Activated naive CD8-positive, alpha-beta T cell treated with anti-CD3 and anti-CD28 coated beads for 36 hours (primary cell): ENCODE results near the gene PIGS. TPM values are rescaled to one million over a fixed set of nuclear protein-coding genes. Genes with fewer than 3 reads are reported as not detected.
A peak's percentile ranks its signal among the peaks of the same experiment; 100 is the strongest.

Source experiments
- DNase-seq: peaks from one replicate; pipeline ENCODE4 v3.0.0; 2021
- H3K27ac Mint-ChIP-seq: one replicate; pipeline ENCODE4 v1.8.0; 2022; ENCODE audit warnings: mild to moderate bottlenecking, moderate library complexity, mixed read lengths
- H3K27me3 Mint-ChIP-seq: one replicate; pipeline ENCODE4 v1.8.0; 2022; ENCODE audit warnings: mild to moderate bottlenecking, mixed read lengths
- H3K36me3 Mint-ChIP-seq: one replicate; pipeline ENCODE4 v1.8.0; 2021; ENCODE audit warnings: mild to moderate bottlenecking, mixed read lengths
- H3K4me1 Mint-ChIP-seq: one replicate; pipeline ENCODE4 v1.8.0; 2021; ENCODE audit warnings: mixed read lengths
- H3K4me3 Mint-ChIP-seq: one replicate; pipeline ENCODE4 v1.8.0; 2022; ENCODE audit warnings: mild to moderate bottlenecking, moderate library complexity, mixed read lengths
- H3K9me3 Mint-ChIP-seq: one replicate; pipeline ENCODE4 v1.8.0; 2022; ENCODE audit warnings: mixed read lengths
- total RNA-seq, 2 experiments: library from RNA; stranded (reverse); gene quantifications; one replicate each; pipeline ENCODE4 v1.2.3, GENCODE V29; 2021

The PIGS gene
- total RNA-seq, 2 experiments from 2014 or later, result 41.5 to 42.5 TPM

DNA sequence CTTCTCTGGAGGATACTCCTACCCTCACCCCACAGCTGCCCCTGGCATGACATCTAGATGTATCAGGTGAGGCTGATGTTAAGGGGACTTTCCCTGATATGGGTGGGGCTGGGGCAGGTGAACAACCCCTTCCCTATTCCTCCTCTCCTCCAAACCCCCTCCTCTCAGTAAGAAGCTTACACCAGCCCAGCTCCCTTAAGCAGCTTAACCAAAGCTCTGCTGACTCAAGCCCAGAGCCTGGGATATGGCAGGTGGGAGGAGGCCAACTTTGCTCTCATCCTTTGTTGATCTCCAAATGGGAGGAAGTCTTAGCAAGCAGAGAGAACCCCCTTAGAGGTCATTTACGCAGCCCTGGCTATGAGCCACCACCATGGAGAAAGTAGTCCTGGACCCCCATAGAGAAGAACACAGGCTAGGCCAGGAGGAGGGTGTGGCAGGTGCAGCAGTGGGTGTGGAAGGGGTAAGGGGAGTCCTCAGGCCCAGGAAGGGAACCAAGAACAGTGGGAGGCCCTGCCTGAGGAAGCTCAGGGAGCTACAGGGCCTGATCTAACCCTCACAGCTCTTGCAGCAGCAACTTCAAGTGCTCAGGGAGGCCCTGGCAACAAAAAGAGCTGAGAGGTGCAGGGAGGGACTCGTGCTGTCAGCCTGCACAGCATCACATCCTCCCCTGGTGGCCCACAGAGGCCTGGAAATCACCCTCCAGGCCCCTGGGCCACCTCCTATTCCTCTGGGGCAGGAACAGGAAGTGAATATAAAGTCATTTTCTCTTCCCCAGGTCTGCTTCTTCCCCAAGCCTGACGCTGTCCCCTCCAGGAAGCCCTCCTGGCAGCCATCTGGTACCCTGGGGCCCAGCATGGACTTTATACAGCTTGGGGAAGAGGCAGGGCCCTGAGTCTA is 21.8 kb downstream of the PIGS start:
- Mint-ChIP-seq H3K4me3 (peak overlapping the region; percentile 50), H3K36me3 (peaks cover 12% of the 10 kb centered on the region), H3K27ac (peak overlapping the region; percentile 85), H3K9me3 (no peaks in the 10 kb centered on the region), H3K4me1 (peaks cover 47% of the 10 kb centered on the region), H3K27me3 (no peaks in the 10 kb centered on the region)
- DNase-seq, result peak; percentile 68

DNA sequence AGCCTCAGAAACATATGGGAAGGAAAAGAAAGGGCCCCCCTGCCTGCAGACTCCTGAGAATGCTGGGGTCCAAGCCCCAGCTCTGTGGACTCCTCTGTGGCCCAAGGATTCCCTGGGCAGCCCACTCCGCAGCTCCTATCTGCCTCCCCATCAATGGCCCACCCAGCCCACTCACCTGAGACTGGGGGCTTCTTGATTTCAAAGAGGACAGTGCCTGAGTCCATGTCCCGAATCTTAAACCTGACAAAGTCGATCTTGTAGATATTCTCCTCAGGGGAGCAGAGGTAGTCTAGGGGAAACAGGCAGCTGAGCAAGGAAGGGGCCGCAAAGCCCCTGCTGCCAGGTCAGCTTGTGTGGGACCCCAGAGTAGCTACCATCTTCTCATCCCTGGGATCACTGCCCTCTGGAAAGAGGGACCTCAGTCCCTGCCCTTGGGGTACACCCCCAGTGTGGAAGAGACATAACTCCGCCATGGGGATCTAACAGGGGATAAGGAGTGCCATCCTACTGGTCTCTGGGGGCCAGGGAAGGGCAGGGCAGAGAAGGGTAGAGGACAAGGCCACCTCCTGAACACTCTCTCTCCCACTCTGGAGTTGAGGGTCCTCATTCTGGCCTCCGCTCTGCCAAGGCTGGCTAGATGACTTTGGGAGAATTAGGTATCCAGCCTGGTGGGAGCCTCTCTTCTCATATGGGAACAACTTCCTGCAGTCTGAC is 22.8 kb downstream of the PIGS start:
- Mint-ChIP-seq H3K27ac (peak overlapping the region; percentile 85), H3K36me3 (peaks cover 6% of the 10 kb centered on the region), H3K27me3 (no peaks in the 10 kb centered on the region), H3K4me3 (peak overlapping the region; percentile 22), H3K4me1 (peaks cover 43% of the 10 kb centered on the region), H3K9me3 (no peaks in the 10 kb centered on the region)
- no peak for DNase-seq

DNA sequence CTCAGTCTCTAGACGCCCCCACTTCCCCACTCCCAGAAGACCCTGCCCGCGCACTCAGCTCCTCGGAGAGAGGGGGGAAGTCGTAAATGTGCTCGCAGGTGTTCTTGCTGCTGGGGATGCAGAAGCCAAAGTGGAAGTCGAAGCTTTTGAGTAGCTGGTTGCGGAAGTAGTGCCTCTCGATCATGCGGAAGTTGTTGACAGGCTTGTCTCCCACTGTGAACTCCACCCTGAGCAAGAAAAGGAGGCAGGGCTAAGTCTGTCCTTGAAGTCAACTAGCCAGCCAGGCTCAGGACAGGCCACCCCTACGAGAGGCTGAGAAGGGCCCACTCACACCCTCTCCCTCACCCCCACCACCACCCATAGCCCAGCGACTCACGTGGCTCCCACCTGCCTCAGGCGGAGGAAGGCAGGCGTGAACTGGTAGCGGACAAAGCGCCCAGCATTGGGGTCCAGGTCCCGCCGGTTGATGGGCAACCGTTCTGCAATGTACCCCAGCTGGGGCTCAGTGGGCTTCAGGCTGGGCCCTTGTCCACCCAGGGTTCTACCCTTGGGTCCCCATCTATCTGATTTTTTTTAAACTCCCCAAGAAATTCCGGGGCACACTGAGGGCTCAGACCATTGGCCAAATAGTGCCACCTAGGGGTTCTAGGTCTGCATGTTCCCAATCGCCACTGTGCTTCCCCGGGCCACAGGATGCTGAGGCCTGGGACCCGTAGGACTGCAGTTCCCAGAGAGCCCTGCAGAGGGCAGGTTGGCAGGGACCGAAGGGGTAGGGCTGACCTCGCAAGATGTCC is 23.5 kb downstream of the PIGS start:
- no peaks in the 10 kb centered on the region for H3K27me3 Mint-ChIP-seq
- peak overlapping the region; percentile 80 for H3K27ac Mint-ChIP-seq
- H3K36me3 Mint-ChIP-seq, result peaks cover 5% of the 10 kb centered on the region
- DNase-seq, result peak; percentile 75
- H3K4me1 Mint-ChIP-seq, result peaks cover 41% of the 10 kb centered on the region
- H3K9me3 Mint-ChIP-seq, result no peaks in the 10 kb centered on the region
- peak overlapping the region; percentile 22 for H3K4me3 Mint-ChIP-seq

DNA sequence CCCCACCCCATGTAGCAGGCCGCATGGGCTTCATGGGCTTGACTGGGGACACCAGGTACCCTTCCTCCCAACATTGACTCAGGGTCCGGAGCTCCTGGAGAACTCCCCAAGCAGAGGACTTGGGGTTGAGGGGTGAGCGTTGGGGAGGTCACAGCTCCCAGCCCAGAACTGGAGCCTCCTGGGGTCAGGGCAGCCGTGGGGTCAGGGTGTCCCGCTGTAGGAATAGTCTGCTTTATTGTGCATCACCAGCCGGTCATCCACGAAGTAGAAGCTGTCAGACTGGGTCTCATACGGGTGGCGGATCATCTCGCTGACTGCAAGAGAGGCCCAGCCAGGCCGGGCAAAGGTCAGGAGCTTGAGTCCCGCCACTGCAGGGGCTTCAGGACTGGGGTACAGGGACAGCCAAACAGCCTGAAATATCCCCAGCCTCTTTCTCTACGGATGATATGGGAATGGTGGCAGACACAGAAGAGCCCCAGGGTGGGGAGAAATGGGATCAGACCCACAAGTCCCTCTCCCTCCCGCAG is 24.2 kb downstream of the PIGS start:
- Mint-ChIP-seq H3K27ac (peak overlapping the region; percentile 80), H3K27me3 (no peaks in the 10 kb centered on the region), H3K36me3 (peaks cover 5% of the 10 kb centered on the region), H3K4me3 (no peak overlapping the region), H3K9me3 (no peaks in the 10 kb centered on the region), H3K4me1 (peaks cover 39% of the 10 kb centered on the region)
- no peak for DNase-seq

DNA sequence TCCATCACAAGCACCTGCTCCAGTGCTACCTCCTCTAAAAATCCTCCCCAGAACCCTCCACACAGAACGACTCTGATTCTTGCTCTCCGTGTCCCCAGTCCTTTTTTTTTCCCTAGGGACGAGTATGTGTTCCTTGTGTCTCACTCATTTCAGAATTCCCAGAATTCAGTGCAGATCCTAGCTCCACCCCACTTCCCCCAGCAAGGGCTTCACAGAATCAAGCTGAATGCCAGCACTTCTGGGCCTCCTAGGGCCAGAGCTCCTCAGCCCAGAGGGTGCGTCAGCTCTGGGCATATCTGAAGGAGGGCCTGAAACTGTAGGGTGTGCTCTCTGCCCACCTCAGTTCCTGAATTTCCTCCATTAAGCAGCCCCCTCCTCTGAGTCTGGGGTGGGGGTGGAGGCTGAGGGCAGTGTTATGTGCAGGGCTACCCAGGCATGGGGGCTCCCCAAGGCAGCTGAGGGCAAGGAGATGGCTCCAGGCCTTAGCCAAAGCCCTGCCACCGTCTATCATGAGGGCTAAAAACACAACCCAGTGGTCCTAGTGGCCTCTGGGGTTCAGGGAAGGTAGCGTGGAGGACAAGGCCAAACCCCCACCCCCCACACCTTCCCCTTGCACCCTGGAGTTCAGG is 25.4 kb downstream of the PIGS start:
- no peak overlapping the region for H3K27ac Mint-ChIP-seq
- no peak overlapping the region for H3K4me3 Mint-ChIP-seq
- H3K36me3 Mint-ChIP-seq, result peaks cover 5% of the 10 kb centered on the region
- peaks cover 32% of the 10 kb centered on the region for H3K4me1 Mint-ChIP-seq
- no peaks in the 10 kb centered on the region for H3K27me3 Mint-ChIP-seq
- DNase-seq, result no peak
- no peaks in the 10 kb centered on the region for H3K9me3 Mint-ChIP-seq

DNA sequence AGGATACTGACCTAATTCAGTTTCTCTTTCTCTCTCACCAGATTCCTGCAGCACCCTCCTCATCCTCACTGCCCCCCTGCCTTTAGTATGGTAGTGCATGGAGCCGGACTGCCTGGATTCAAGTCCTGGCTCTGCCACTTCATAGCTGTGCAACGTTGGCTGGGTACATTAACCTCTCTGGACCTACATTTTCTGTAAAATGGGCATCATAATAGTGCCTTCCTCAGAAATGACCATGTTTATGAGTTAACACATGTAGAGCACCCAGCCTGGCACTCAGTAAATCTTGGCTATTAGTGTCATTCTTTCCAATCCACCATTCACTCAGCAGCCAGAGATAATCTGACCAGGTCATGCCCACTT is 26.2 kb downstream of the PIGS start:
- H3K9me3 Mint-ChIP-seq, result no peaks in the 10 kb centered on the region
- H3K4me1 Mint-ChIP-seq, result peaks cover 25% of the 10 kb centered on the region
- H3K36me3 Mint-ChIP-seq, result peaks cover 5% of the 10 kb centered on the region
- H3K27ac Mint-ChIP-seq, result no peak overlapping the region
- H3K4me3 Mint-ChIP-seq, result no peak overlapping the region
- no peaks in the 10 kb centered on the region for H3K27me3 Mint-ChIP-seq
- no peak for DNase-seq

DNA sequence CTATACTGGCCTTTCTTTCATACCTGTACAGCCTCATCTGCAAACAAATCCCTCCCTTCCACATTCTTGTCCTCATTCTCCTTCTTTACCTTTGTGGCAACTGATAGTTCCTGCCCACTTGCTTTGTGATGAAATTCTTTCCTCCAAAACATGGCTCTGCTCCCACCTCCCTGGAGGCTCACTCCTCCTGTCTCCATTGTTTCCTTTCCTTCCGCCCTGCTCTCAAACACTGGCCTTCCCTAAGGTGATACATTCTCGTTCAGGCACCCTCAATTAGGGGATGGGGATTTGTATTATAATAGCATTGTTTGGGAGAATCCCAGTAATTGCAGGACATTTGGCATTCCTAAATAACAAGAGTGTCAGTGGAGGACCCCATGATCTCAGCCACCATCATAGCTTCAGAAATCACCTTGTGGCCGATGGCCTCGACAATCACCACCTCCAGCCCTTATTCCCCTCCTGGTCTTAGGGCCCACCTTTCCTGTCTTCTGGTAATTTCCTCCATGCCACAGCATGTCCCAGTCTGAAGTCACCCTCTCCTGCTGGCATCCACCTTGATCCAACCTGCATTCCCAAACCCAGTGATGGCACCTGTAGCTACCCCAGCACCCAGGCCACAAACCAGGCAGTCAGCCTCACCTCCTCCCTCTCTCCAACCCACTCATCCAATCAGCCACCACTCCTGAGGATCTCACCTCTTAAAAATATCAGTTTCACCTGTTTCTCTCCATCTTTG is 26.8 kb downstream of the PIGS start:
- H3K9me3 Mint-ChIP-seq, result no peaks in the 10 kb centered on the region
- DNase-seq, result no peak
- peaks cover 5% of the 10 kb centered on the region for H3K36me3 Mint-ChIP-seq
- H3K27me3 Mint-ChIP-seq, result no peaks in the 10 kb centered on the region
- no peak overlapping the region for H3K27ac Mint-ChIP-seq
- H3K4me3 Mint-ChIP-seq, result no peak overlapping the region
- H3K4me1 Mint-ChIP-seq, result peaks cover 19% of the 10 kb centered on the region

DNA sequence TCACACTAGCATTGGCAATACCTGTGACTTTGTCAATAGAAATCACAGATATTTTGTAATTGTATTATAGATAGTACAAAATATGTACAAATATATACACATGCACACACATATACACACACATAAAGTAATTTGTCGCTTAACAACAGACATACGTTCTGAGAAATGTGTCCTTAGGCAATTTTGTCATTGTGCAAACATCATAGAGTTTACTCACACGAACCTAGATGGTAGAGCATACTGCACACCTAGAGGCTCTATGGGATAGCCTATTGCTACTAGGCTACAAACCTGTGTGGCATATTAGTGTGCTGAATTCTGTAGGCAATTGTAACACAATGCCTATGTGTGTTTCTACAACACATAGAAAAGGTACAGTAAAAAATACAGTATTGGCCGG is 29.9 kb downstream of the PIGS start:
- H3K36me3 Mint-ChIP-seq, result peaks cover 1% of the 10 kb centered on the region
- H3K4me1 Mint-ChIP-seq, result no peaks in the 10 kb centered on the region
- DNase-seq, result no peak
- no peak overlapping the region for H3K27ac Mint-ChIP-seq
- no peaks in the 10 kb centered on the region for H3K27me3 Mint-ChIP-seq
- no peak overlapping the region for H3K4me3 Mint-ChIP-seq
- H3K9me3 Mint-ChIP-seq, result no peaks in the 10 kb centered on the region

DNA sequence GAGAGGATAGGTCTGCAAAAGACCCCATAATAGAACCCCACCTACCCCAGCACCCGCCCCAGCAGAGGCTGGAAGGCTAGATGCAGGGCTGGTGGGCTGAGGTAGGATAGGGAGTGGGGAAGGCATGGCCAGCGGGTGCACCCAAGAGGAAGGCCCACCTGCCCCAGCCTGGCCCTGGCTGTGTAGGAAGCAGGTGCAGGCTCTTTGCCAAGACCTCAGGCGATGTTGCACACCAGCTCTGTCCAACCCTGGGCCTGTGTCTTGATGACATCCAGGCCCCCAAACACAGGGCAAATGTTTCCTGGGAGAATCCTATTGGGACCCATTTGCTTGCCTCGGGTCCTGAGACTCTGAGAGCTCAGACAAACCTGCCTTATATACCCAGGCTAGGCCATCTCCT is 31.1 kb downstream of the PIGS start:
- Mint-ChIP-seq H3K27ac (no peak overlapping the region), H3K27me3 (no peaks in the 10 kb centered on the region), H3K36me3 (no peaks in the 10 kb centered on the region), H3K9me3 (no peaks in the 10 kb centered on the region), H3K4me1 (no peaks in the 10 kb centered on the region), H3K4me3 (no peak overlapping the region)
- no peak for DNase-seq

DNA sequence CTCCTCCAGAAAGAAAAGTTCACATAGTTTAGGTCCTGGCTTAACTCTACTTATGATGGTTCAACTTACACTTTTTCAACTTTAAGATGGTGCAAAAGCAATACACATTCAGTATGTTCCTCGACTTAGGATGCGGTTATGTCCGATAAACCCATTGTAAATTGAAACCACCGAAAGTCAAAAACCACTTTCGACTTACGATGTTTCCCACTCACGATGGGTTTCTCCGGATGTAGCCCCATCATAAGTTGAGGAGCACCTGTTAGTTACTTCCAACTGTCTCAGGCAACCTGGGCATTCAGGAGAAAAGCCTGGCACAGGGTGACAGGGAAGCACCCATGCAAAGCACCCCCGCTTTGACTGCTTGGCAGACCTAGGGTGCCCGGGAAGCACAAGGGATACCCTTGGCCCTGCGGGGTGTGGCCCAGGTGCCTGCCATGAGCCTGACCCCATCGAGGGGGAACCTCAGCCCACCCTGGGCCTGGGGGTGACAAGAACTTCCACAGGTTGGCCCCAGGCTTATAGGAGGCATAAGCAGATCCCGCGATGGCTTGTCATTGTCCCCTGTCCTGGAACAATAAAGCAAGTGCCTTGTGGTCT is 32.9 kb downstream of the PIGS start:
- Mint-ChIP-seq H3K36me3 (no peaks in the 10 kb centered on the region), H3K27ac (no peak overlapping the region), H3K27me3 (no peaks in the 10 kb centered on the region), H3K4me1 (no peaks in the 10 kb centered on the region), H3K4me3 (no peak overlapping the region), H3K9me3 (no peaks in the 10 kb centered on the region)
- no peak for DNase-seq

DNA sequence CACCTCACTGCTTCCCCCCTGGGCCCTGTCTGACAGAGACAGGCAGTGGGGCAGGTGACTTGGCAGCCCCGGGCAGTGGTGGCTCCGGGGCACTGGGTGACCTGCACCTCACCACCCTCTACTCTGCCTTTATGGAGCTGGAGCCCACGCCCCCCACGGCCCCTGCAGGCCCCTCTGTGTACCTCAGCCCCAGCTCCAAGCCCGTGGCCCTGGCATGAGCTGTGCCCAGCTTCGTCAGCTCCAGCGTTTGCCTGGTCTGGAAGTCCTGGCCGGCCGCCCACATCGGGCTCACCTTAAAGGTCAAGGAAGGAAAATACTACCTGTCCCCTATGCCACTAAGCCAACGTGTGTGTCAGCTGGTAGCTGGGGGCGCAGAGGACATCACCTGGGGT is 34.1 kb downstream of the PIGS start:
- no peak overlapping the region for H3K27ac Mint-ChIP-seq
- H3K27me3 Mint-ChIP-seq, result no peaks in the 10 kb centered on the region

DNA sequence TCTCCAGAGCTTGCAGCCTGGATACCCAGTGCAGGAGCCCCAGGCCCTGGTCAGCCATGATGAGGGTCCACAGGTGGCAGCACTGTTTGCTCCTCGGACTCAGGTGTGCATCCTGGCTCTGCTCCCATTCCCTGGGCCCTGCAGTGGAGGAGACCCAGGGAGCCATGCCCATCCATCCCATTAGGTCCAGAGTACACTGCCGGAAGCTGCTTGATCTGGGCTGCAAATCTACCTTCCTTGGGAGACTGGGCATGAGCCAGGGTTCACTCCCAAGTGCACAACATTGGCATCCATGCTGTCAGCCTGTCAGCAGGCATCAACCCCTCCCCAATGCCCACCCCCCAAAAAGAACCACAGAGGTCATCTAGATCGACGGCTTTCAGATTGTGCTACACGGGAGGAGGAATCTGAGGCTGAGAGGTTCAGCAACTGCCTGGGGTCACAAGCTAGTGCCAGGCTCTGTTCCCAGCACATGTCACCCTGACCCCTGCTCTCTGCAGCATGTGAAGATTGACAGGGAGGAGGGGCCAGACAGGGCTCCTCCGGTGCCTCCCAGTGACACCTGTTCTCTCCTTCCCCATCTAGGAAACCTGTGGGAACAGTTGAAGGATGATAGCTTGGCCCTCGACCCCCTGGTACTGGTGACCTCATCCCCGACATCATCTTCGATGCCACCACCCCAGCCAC is 34.6 kb downstream of the PIGS start:
- DNase-seq, result no peak
- H3K36me3 Mint-ChIP-seq, result no peaks in the 10 kb centered on the region
- H3K4me3 Mint-ChIP-seq, result no peak overlapping the region
- H3K9me3 Mint-ChIP-seq, result no peaks in the 10 kb centered on the region
- H3K4me1 Mint-ChIP-seq, result no peaks in the 10 kb centered on the region
- H3K27ac Mint-ChIP-seq, result no peak overlapping the region
- H3K27me3 Mint-ChIP-seq, result no peaks in the 10 kb centered on the region

More for the DNA sequence above, 34.1 kb downstream of the PIGS start:
- no peaks in the 10 kb centered on the region for H3K9me3 Mint-ChIP-seq
- no peaks in the 10 kb centered on the region for H3K4me1 Mint-ChIP-seq
- no peak overlapping the region for H3K4me3 Mint-ChIP-seq
- H3K36me3 Mint-ChIP-seq, result no peaks in the 10 kb centered on the region
- no peak for DNase-seq

DNA sequence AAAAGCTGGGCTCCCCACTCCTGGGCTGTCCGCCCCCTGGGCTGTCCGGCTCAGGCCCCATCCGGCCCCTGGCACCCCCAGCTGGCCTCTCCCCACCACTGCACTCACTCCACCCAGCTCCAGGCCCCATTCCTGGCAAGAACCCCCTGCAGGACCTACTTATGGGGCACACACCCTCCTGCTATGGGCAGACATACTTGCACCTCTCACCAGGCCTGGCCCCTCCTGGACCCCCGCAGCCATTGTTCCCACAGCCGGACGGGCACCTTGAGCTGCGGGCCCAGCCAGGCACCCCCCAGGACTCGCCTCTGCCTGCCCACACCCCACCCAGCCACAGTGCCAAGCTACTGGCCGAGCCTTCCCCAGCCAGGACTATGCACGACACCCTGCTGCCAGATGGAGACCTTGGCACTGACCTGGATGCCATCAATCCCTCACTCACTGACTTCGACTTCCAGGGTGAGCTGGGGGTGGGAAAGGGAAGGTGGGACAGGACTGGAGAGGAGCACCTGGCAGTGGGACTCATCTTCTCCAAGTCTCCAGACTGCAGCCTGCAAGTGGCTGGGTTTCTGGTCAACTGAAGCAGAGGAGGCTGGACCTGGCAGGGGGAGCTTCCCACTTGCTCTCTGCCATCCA is 36.5 kb downstream of the PIGS start:
- no peak overlapping the region for H3K4me3 Mint-ChIP-seq
- H3K27ac Mint-ChIP-seq, result no peak overlapping the region
- H3K9me3 Mint-ChIP-seq, result no peaks in the 10 kb centered on the region
- no peak for DNase-seq
- H3K27me3 Mint-ChIP-seq, result no peaks in the 10 kb centered on the region
- no peaks in the 10 kb centered on the region for H3K36me3 Mint-ChIP-seq
- no peaks in the 10 kb centered on the region for H3K4me1 Mint-ChIP-seq
